Medulla oblongata (tissue), 1 donor: ENCODE data around the gene TTC7B.
"Not testable (repeated sequence)": the region's sequence is repeated elsewhere in the genome, so short reads cannot be mapped to it uniquely, and the experiment has no call there.

Source experiments
- DNase-seq: peaks from one replicate; pipeline ENCODE4 v3.0.0-alpha.2; 2015; ENCODE audit errors: extremely low spot score

Gene TTC7B, protein sequence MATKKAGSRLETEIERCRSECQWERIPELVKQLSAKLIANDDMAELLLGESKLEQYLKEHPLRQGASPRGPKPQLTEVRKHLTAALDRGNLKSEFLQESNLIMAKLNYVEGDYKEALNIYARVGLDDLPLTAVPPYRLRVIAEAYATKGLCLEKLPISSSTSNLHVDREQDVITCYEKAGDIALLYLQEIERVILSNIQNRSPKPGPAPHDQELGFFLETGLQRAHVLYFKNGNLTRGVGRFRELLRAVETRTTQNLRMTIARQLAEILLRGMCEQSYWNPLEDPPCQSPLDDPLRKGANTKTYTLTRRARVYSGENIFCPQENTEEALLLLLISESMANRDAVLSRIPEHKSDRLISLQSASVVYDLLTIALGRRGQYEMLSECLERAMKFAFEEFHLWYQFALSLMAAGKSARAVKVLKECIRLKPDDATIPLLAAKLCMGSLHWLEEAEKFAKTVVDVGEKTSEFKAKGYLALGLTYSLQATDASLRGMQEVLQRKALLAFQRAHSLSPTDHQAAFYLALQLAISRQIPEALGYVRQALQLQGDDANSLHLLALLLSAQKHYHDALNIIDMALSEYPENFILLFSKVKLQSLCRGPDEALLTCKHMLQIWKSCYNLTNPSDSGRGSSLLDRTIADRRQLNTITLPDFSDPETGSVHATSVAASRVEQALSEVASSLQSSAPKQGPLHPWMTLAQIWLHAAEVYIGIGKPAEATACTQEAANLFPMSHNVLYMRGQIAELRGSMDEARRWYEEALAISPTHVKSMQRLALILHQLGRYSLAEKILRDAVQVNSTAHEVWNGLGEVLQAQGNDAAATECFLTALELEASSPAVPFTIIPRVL

GRCh38 chr14:90815822-90816662, at the start of gene TTC7B:
Gene TTC7B, minus strand, starts transcription at chr14:90816430. Its CDS starts 135 bp downstream, at chr14:90816295.
- peak; percentile 38 for DNase-seq

GRCh38 chr14:90864741-90865140, 48.5 kb upstream of the TTC7B start:
- DNase-seq: no peak

- no peak for DNase-seq
Observed at GRCh38 chr14:90858511-90858910, 42.3 kb upstream of the TTC7B start.

DNA sequence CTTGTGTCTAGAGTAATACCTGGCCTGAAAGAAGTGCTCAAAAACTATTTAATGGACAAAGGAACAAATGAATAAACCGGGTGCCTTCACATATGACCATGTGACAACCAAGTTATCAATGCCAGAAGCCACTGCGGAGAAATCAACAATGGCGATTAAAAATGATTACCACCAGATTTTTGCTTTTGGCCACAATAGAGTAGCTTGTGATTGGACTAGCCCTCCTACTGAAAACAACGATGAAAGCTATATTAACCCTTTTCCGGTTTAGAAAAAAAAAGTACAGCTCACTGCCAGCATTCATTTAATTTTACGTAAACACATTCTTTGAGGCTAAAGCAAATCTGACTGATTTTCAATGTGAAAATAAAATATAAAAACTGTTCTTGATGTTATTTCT, 41.6 kb upstream of the TTC7B start:
- DNase-seq: no peak

DNA sequence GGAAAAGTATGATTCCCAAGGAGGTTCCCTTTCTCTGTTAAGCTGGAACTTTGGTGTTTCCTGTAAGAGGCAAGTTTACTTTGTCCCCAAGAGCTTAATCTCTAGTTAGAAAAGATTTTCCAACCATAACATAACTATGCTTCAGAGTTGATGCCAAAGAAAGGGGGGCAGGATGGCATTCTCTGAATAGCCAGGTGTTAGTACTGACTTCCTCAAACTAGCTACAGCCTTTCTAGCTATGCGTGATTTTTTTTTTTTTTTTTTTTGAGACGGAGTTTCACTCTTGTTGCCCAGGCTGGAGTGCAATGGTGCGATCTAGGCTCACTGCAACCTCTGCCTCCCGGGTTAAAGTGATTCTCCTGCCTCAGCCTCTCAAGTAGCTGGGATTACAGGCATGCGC, 39.9 kb upstream of the TTC7B start:
- not testable (repeated sequence) for DNase-seq

GRCh38 chr14:90853116-90853515, 36.9 kb upstream of the TTC7B start:
- no peak for DNase-seq

DNA sequence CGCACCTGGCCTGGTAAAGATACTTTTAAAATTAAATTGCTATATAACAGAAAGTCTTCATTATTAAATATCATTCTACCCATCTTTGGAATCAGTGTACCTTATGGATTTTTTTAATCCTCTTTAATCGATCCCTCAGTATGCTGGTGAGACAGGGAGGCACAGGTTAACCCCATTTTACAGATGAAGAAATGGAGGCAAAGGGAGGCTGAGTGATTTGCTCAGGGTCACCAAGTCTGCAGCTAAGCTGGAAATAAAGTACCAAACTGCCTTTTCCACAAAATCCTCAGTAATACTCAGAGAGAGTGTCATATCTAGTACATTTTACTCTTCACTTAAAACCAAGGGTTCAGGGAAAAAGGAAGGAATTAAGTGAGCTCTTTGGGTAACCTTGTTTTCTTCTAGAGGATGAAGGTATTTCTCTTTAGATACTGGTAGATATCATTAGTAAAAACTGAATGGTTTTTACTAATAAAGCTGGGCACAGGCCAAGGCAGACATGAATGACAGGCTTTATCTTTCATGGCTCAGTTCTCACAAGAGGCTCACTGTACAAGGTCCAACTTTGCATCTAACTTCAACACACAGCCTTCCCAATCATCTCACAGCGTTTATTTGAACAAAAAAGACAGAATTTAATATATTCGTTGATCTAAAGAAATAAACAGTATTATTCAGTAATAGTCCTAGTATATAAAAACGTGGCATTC, 35.3 kb upstream of the TTC7B start:
- peak; percentile 68 for DNase-seq

- DNase-seq: no peak
Observed at GRCh38 chr14:90850487-90850886, 34.3 kb upstream of the TTC7B start.

GRCh38 chr14:90849787-90850444, 33.7 kb upstream of the TTC7B start:
- no peak for DNase-seq

- no peak for DNase-seq
Observed at GRCh38 chr14:90848944-90849731, 32.9 kb upstream of the TTC7B start.

- no peak for DNase-seq
Observed at GRCh38 chr14:90846511-90846910, 30.3 kb upstream of the TTC7B start.

- no peak for DNase-seq
Observed at GRCh38 chr14:90844321-90844720, 28.1 kb upstream of the TTC7B start.

GRCh38 chr14:90842726-90843125, 26.5 kb upstream of the TTC7B start:
- peak; percentile 57 for DNase-seq

DNA sequence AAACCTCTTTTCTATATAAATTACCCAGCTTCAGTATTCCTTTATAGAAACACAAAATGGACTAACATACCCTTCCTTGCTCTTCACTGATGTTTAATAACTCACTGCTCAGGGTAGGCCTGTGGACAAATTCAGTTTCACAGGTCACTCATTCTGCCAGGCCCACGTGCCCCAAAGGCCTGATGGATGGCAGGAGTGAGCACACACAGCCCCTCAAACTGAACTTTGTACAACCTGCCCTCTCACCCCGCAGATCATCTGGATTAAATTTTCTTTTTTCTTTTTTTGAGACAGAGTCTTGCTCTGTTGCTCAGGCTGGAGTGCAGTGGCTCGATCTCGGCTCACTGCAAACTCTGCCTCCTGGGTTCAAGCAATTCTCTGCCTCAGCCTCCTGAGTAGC, 24.4 kb upstream of the TTC7B start:
- not testable (repeated sequence) for DNase-seq

DNA sequence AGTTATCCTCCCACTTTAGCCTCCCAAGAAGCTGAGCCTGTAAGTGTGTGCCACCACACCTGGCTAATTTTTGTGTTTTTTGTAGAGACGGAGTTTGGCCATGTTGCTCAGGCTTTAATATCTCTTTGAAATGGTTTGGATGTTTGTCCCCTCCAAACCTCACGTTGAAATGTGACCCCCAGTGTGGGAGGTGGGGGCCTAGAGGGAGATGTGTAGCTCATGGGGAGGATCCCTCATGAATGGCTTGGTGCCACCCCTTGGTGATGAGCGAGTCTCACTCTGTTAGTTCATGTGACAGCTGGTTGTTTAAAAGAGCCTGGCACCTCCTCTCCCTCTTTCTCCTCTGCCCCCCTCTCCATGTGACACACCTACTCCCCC, 23.6 kb upstream of the TTC7B start:
- no peak for DNase-seq

DNA sequence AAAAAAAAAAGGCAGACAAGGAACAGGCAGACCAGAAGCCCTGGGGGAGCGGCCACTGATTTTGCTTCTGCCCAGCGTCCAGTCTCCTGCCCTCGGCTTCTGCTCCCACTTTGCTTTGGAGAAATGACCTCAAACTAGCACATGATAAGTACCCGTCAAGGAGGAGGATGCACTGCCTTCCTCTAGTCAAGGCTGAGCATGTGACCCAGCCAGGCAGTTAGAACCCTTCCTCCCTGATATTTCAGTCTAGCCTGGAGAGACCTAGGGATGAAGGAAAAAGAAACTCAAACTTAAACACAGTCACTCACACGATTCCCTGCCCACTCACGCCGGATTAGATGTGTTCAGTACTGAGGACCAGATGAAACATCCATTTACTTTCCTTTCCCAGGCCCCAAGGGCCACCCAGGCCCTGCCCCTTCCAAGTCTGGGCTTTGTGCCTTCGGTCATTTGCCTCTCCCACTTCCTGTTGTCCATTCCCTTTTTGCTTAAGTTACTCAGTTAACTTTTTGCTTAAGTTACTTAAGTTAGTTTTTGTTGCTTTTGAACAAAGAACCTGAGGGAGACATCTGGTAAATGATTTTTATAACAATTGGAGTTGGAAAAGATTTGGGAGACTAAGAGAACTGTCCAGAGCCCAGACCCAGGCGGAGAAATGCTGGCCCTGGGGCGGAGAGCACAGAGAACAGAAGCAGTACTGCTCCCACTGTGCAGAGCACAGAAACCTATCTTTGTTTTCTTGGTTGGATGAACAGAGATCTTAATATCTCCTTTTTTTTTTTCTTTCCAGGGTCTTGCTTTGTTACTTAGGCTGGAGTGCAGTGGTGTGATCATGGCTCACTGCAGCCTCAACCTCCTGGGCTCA, 23.0 kb upstream of the TTC7B start:
- peak; percentile 75 for DNase-seq

- DNase-seq: not testable (repeated sequence)
Observed at GRCh38 chr14:90838531-90838930, 22.3 kb upstream of the TTC7B start.

- DNase-seq: no peak
Observed at GRCh38 chr14:90837355-90837754, 21.1 kb upstream of the TTC7B start.

- no peak for DNase-seq
Observed at GRCh38 chr14:90836692-90837063, 20.4 kb upstream of the TTC7B start.
